Activated naive CD4-positive, alpha-beta T cell treated with anti-CD3 and anti-CD28 coated beads, Interleukin-2, amount 50 U/mL, for 72 hours (primary cell): ENCODE results near the gene SNTB2. TPM values are rescaled to one million over a fixed set of nuclear protein-coding genes. Genes with fewer than 3 reads are reported as not detected.
"Not testable (repeated sequence)": the region's sequence is repeated elsewhere in the genome, so short reads cannot be mapped to it uniquely, and the experiment has no call there.

Experiments used
- ATAC-seq, 2 donors: fragments of 150-1000 bp; cut with Tn5 transposase; 2 replicates each; pipeline ENCODE4 v1.10.0; 2021; ENCODE audit warnings: mild to moderate bottlenecking in 2 of 2, moderate library complexity in 2 of 2
- DNase-seq, 2 donors: peaks; one replicate each; pipeline ENCODE4 v3.0.0; 2021 to 2022; ENCODE audit warnings: low spot score in 2 of 2
- H3K27ac Mint-ChIP-seq, 2 donors: one replicate each; pipeline ENCODE4 v1.8.0; 2022; ENCODE audit warnings: mild to moderate bottlenecking in 2 of 2, mixed read lengths in 2 of 2
- H3K36me3 Mint-ChIP-seq, 2 donors: one replicate each; pipeline ENCODE4 v1.8.0; 2022; ENCODE audit warnings: mixed read lengths in 2 of 2
- H3K9me3 Mint-ChIP-seq, 2 donors: one replicate each; pipeline ENCODE4 v1.8.0; 2022; ENCODE audit warnings: mixed read lengths in 2 of 2
- total RNA-seq, 2 donors: library from RNA; stranded (reverse); gene quantifications; one replicate each; pipeline ENCODE4 v1.2.3, GENCODE V29; 2022

The SNTB2 gene
- 10 to 100 TPM; 12.7 to 21.2 TPM for total RNA-seq

DNA sequence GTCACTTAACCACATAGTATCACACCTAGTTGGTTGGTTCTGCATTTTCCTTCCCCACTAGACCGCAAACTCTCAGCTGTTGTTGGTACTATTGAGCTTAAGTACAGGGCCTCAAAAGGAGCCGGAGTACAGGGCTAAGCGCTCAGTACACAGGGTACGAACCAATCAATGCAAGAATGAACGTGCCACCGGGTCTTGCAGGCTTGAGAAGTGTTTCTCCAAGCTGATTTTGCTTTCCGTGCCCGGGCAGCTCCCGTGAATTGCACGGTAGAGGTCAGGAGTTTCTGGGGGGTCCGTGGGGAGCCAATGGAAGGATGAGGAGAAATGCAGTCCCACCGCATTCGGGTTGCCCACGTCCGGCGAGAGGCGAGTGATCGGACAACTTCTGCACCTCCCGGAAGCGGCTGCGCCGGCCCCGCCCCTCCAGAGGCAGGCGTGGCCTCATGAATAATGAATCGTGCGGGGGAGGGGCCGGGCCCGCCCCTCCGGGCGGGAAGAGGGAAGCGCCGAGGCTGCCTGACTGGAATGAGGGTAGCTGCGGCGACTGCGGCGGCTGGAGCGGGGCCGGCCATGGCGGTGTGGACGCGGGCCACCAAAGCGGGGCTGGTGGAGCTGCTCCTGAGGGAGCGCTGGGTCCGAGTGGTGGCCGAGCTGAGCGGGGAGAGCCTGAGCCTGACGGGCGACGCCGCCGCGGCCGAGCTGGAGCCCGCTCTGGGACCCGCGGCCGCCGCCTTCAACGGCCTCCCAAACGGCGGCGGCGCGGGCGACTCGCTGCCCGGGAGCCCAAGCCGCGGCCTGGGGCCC, at the start of gene SNTB2:
Gene SNTB2 (plus strand): TSS at position 523 of the 804 bp plus-strand sequence. CDS start 3 bp downstream, at position 526.
- DNase-seq (peak; percentile 83 to 85), ATAC-seq (peak; percentile 82 to 87)
- Mint-ChIP-seq H3K27ac (peak within 1 kb of the TSS; percentile 91 to 97), H3K36me3 (peaks cover 16 to 23% of the 10 kb centered on the region in 2 donors), H3K9me3 (no peaks in the 10 kb centered on the region)

DNA sequence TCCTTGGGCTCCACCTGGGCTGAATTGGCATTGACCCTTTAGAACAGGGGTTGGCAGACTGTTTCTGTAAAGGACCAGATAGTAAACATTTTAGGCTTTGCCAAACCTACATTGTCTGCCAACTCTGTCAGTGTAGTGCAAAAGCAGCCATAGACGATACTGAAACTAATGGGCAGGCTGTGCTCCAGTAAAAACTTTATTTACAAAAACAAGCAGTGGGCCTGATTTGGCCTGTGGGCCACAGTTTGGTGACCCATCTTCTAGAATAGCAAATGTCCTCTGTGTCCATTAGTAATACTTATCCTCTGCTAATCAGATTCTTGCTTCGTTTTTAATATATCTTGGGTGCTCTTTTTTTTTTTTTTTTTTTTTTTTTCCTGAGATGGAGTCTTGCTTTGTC, 48.4 kb upstream of the SNTB2 start:
- H3K27ac Mint-ChIP-seq: no peak overlapping the region
- no peaks in the 10 kb centered on the region for H3K9me3 Mint-ChIP-seq
- no peak for DNase-seq
- H3K36me3 Mint-ChIP-seq: peaks cover 21 to 25% of the 10 kb centered on the region in 2 donors
- no peak for ATAC-seq

DNA sequence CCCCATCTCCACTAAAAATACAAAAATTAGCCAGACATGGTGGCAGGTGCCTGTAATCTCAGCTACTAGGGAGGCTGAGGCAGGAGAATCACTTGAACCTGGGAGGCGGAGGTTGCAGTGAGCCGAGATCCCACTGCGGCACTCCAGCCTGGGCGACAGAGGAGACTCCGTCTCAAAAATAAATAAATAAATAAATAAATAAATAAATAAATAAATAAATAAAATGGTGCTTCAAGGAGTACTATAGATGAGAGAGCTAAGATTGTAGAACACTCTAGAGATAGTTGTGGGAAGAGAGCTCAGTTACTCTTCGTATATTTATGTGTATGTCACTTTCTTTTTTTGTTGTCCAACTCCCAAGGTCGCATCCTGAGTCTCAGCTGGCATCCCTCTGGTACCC, 47.5 kb upstream of the SNTB2 start:
- not testable (repeated sequence) for H3K27ac Mint-ChIP-seq, ATAC-seq, H3K9me3 Mint-ChIP-seq, DNase-seq
- H3K36me3 Mint-ChIP-seq: peaks cover 16 to 18% of the 10 kb centered on the region in 2 donors

DNA sequence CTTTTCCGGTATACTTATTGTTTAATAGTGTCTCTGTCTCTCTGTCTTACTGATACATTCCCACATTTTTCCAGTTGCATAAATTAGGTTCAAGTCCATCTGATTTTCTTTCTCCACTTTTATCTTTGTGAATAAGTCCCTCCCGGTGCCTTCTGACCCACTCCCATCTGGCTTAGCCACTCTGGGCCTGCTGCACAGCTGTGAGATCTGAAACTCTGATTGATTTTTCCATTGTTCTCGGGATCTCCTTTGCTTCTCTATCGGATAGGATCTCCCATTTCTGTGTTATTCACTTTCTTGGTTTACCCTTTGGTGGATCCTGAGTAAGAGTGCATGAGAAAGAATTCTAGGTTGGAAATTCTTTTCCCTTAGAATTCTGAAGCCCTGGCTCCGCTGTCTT, 46.0 kb upstream of the SNTB2 start:
- ATAC-seq: no peak
- no peak for DNase-seq
- H3K9me3 Mint-ChIP-seq: no peaks in the 10 kb centered on the region
- H3K36me3 Mint-ChIP-seq: peaks cover 16 to 18% of the 10 kb centered on the region in 2 donors
- no peak overlapping the region for H3K27ac Mint-ChIP-seq

DNA sequence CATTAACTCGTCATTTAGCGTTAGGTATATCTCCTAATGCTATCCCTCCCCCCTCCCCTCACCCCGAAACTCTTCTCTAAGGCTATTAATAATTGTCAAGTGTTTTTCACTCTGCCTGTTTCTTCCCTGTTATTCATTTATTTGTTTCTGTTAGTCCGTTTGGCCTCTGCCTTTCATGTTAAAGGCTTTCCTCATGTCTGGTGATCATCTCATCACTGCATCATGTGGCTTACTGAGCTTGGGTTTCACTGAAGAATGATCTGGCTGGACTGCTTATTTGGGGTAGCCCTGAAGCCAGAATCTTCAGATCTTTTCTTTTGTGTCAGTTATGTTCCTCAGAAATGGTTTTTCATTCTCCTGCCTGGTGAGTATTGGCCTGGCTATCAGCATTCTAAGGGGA, 45.0 kb upstream of the SNTB2 start:
- DNase-seq (no peak), ATAC-seq (no peak)
- peaks cover 16 to 18% of the 10 kb centered on the region in 2 donors for H3K36me3 Mint-ChIP-seq
- H3K27ac Mint-ChIP-seq: no peak overlapping the region
- H3K9me3 Mint-ChIP-seq: no peaks in the 10 kb centered on the region

DNA sequence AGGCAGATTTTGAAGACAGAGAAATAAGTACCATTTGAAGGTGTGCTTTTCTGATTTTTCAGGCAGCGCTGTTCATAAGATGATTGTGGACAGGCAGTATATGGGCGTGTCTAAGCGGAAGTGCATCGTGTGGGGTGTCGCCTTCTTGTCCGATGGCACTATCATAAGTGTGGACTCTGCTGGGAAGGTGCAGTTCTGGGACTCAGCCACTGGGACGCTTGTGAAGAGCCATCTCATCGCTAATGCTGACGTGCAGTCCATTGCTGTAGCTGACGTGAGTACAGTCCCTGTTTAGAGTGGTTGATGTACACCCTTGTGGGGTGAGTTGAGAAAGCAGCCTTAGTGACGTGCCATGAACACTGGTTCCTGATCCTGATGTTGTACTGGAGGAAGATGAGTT, 43.8 kb upstream of the SNTB2 start:
- ATAC-seq: no peak

DNA sequence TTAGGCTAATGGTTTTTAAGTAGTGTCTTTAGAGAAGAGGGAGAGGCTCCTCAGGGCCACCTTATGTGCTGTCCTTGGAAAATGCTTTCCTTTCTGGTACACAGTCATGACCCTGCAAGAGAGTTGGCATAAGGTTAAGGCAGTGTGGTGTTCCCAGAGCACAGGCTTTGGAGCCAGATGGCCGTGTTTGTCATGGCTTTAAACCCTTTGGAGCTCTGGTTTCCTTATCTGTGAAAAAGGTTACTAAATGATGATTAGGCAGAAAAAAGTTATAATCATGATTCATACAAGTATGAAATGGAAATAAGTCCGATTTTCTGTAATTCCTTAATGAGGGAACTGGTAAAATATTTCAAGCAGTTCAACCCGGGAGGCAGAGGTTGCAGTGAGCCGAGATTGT, 41.3 kb upstream of the SNTB2 start:
- Mint-ChIP-seq H3K36me3 (peaks cover 10 to 18% of the 10 kb centered on the region in 2 donors), H3K9me3 (no peaks in the 10 kb centered on the region), H3K27ac (no peak overlapping the region)
- ATAC-seq (no peak), DNase-seq (no peak)

More for the DNA sequence above, 43.8 kb upstream of the SNTB2 start:
- no peak for DNase-seq
- Mint-ChIP-seq H3K27ac (peak overlapping the region; percentile 34 to 77), H3K9me3 (no peaks in the 10 kb centered on the region), H3K36me3 (peaks cover 10 to 12% of the 10 kb centered on the region in 2 donors)

DNA sequence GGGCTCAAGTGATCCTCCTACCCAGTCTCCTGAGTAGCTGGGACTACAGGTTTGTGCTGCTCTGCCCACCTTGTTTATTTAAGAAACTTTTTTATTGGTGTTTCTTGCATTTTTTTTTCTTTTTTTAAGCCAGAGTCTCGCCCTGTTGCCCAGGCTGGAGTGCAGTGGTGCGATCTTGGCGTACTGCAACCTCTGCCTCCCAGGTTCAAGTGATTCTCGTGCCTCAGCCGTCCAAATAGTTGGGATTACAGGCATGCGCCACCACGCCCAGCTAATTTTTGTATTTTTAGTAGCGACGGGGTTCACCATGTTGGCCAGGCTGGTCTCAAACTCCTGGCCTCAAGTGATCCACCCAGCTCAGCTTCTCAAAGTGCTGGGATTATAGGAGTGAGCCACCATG, 37.3 kb upstream of the SNTB2 start:
- peaks cover 5 to 11% of the 10 kb centered on the region in 2 donors for H3K36me3 Mint-ChIP-seq
- not testable (repeated sequence) for H3K9me3 Mint-ChIP-seq, H3K27ac Mint-ChIP-seq, ATAC-seq, DNase-seq

DNA sequence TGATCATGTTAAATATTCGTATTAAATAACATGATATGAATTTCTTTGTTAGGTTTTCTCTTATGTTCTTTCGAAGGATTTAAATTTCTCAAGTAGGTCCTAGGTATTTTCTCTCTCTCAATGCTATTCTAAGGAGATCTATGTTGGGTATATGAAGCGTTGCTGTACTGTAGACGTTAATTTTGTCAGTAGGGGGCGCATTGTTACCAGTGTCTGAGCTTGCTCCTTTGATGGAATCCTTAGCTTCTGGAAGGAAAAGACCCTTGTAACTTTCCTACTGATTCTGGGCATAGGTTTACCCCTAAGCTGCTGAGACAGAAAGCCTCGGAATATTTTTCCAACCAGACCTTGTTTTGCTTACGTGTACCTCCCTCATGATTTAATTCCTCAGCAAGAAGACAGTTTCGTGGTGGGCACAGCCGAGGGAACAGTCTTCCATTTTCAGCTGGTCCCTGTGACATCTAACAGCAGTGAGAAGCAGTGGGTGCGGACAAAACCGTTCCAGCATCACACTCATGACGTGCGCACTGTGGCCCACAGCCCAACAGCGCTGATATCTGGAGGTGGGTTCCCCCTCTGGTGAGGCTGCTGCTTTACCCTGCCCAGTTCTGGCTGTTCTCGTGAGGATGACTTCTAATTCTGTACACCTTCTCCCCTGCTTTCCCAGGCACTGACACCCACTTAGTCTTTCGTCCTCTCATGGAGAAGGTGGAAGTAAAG, 36.7 kb upstream of the SNTB2 start:
- H3K9me3 Mint-ChIP-seq: no peaks in the 10 kb centered on the region
- peak in 1 of 2 donors; percentile 55 for DNase-seq
- peak; percentile 76 to 77 for ATAC-seq
- H3K27ac Mint-ChIP-seq: no peak overlapping the region
- peaks cover 5 to 11% of the 10 kb centered on the region in 2 donors for H3K36me3 Mint-ChIP-seq

DNA sequence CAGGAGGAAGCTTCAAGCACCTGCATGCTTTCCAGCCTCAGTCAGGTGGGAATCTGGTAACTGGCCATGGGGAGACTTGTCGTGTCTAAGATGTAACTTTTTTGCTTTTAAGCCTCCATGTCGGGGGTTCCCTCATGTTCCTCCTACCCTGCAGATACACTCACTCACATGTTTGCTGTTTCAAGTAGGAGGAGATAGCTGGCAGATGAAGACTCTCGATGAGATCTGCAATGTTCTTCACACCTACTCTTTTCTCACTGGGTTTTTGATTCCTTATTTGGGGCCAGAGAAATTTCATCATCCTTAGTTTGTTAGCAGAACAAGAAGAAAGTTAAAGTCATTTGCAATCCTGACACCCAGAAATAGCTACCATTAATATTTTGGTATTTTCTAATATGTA, 29.8 kb upstream of the SNTB2 start:
- ATAC-seq (no peak), DNase-seq (no peak)
- H3K9me3 Mint-ChIP-seq: no peaks in the 10 kb centered on the region
- H3K27ac Mint-ChIP-seq: peak overlapping the region in 1 of 2 donors; percentile 5
- H3K36me3 Mint-ChIP-seq: peaks cover 17 to 30% of the 10 kb centered on the region in 2 donors

DNA sequence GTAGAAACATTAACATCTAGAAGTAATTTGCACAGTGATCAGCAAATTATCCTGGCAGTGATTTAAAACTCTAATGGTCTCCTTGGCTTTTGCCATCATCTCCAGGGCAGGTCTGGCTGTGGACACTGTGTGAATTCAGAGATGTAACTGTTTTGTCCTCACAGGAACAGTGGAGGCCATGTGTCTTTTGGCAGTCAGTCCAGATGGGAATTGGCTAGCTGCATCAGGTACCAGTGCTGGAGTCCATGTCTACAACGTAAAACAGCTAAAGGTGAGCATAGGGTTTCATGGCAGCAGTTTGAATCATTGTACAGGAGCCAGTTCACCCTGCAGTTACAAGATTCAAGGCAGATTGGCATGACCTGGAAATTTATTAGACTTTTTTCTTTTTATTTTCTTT, 26.8 kb upstream of the SNTB2 start:
- no peak for DNase-seq
- H3K9me3 Mint-ChIP-seq: no peaks in the 10 kb centered on the region
- peaks cover 18 to 45% of the 10 kb centered on the region in 2 donors for H3K36me3 Mint-ChIP-seq
- no peak for ATAC-seq
- H3K27ac Mint-ChIP-seq: no peak overlapping the region

DNA sequence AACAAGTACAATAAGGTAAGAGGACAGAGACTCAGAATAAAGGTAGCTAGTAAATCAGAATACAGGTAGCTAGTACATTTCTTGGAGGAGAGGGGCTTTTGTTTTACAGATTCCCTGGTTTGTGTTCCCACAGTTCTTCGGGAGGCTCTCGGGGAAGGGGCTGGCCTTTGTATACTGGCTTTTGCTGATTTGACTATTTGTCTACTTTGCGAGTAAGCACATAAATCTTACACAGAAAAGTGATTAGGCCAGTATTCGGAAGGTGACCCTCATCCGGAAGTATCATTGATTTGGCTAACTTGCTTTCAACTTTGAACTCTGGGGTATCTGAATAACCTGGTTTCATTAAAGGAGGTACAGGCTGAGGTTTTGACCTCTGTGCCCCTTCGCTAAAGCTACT, 21.4 kb upstream of the SNTB2 start:
- no peaks in the 10 kb centered on the region for H3K9me3 Mint-ChIP-seq
- no peak for ATAC-seq
- H3K27ac Mint-ChIP-seq: peak overlapping the region; percentile 87 to 95
- no peak for DNase-seq
- H3K36me3 Mint-ChIP-seq: peaks cover 20 to 45% of the 10 kb centered on the region in 2 donors

DNA sequence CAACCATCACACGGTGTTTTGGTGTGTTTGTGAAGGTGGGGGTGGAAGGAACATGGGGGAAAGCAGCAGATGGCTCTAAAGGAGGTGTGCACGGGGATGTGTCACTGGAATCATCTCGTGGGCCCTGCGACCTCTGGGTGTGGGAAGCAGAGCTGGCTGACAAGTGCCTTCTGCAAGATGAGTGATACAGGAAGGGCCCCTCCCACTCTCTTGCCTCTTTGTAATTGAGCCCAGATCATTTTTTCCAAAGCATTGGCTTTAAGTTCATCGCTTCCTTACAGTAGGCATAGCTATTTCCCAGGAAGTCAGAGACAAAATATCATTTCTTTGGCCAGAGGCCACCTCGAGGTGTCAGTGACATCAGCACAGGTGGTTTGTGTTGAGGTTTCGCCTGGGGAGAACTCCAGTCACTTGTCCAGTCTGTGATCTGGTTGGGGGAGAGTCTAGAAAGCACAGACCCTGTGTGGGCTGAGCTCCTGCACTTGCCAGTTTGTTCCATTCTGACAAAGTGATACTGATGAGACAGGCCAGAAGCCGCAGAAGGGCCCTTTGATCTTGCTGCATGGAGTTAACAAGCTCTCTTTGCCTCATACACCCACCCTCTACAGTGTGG, 20.6 kb upstream of the SNTB2 start:
- peaks cover 20 to 39% of the 10 kb centered on the region in 2 donors for H3K36me3 Mint-ChIP-seq
- DNase-seq (peak; percentile 68 to 89), ATAC-seq (peak; percentile 93 to 94)
- H3K9me3 Mint-ChIP-seq: no peaks in the 10 kb centered on the region
- peak overlapping the region; percentile 87 to 95 for H3K27ac Mint-ChIP-seq

DNA sequence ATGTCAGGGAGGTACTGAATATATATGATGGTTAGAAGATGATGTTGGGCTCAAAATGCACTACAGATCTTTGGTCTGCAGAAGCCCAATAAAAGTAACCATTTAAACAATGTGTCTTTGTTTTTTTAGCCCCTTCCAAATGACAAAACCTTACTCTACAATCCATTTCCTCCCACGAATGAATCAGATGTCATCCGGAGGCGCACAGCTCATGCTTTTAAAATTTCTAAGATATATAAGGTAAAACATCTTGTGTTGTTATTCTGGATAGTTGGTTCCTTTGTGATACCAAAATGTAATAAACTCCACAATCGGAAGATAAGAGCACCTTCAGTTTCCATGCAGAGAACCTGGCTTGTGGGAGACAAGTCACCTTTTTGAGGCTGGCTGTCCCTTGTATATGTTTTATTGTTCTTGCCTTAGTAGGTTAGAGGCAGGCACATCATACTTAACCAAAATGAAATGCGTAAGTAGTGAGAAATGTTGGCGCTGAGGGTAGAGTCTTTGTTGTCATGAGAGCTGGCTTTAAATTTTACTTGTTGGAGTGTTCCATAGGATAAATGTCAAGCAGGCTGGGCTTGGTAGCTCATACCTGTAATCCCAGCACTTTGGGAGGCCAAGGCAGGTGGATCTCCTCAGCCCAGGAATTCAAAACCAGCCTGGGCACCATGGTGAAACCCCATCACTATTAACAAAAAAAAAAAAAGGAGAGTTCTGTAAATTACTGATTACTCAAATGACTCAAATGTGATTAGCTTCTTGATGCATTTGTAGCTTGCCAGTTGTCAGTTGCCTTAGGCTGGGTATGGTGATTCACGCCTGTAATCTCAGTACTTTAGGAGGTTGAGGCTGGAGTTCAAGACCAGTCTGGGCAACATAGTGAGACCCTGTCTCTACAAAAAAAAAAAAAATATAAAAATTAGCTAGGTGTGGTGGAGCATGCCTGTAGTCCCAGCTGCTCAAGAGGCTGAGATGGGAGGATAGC, 19.7 kb upstream of the SNTB2 start:
- no peak for DNase-seq
- H3K27ac Mint-ChIP-seq: peak overlapping the region; percentile 87 to 95
- peaks cover 24 to 39% of the 10 kb centered on the region in 2 donors for H3K36me3 Mint-ChIP-seq

DNA sequence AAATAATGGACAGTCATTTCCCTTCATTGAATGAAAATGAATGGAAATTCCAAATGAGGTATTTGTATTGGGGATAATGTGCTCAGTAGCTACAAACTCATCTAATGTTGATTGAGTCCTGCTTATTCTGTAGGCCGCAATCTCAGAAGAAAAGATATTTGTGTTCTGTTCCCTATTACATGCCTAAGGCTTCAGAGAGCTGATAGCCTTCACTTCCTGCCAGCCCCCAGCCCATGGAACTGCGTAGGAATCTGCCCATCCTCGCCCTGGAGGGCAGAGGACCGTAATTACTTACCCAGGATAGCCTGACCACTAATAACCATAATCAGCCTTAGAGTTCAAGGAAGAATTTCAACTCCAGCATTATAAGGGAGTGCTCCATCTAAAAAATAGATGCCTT, 17.9 kb upstream of the SNTB2 start:
- ATAC-seq (no peak), DNase-seq (no peak)
- Mint-ChIP-seq H3K9me3 (no peaks in the 10 kb centered on the region), H3K27ac (no peak overlapping the region), H3K36me3 (peaks cover 18 to 27% of the 10 kb centered on the region in 2 donors)

More for the DNA sequence above, 19.7 kb upstream of the SNTB2 start:
- H3K9me3 Mint-ChIP-seq: no peaks in the 10 kb centered on the region
- no peak for ATAC-seq
